Measurements from ENCODE around the gene MPIG6B.

Gene MPIG6B

DNA sequence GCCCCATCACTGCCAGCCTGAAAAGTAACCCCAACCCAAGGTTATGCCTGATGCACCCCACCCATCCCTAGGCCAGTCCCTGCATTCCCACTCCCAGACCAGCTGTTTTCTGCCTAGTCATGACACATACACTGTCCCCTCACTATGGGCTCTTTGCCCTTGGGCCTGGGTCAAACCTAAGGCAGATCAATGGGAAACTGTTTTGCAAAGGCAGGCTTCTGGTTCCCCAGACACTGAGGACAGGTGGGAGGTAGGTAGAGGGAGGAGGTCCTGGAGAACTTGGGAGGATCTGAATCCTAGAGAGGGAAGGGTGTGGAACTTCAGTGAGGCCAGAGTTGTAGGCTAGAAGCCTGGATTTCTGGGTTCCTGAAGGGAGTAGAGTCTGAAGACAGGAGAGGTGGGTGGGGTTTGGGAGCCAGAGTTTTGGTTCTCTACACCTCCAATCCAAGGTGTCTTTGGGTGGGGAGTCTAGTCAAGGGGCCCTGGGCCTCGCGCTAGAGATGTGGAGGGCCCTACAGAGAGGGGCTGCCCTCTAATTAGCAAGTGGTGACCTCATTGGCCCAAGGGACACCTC, 11.2 kb downstream of the MPIG6B start:
- TF ChIP-seq ZBTB7A (IDR thresholded peaks at IDR 0.05; ENCODE audit: low read depth) (no peak), REST (IDR thresholded peaks at IDR 0.05; ENCODE audit: low read depth) (no peak), FOXM1 (IDR thresholded peaks at IDR 0.05; ENCODE audit: borderline replicate concordance, low read depth) (no peak), TCF12 (IDR thresholded peaks at IDR 0.05; ENCODE audit: low read depth) (no peak), EP300 (IDR thresholded peaks at IDR 0.05; ENCODE audit: borderline replicate concordance) (no peak)

DNA sequence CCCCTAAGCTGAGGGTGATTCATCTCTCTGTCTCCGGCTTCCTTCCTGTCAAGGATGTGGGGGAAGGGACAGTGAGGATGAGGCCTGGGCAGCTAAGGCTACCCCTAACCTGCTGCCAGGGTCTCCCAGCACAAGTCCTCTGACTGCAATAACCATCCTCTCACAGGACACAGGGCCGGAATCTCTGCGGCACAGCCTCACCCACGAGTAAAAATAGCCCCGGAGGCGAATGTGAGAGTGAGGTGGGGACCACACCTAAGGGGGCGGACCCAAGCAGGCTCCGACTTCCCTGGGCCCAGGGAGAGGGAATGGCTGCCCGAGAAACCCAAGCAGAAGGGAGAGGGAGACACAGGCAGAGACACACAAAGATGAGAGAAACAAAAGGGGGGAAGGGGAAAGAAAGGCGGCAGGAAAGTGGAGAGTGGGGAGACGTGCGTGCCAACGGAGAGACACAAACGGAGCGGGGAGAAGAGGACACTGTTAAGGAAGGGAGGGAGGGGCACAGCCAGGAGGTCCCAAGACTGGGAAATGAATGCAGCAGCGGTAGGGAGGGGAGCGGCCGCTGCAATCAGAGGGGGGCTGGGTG, 11.7 kb downstream of the MPIG6B start:
- TF ChIP-seq NFIC (IDR thresholded peaks at IDR 0.05) (no peak), CEBPB (IDR thresholded peaks at IDR 0.05) (no peak)

- TF ChIP-seq EP300 (IDR thresholded peaks at IDR 0.05; ENCODE audit: borderline replicate concordance) (no peak), MAX (IDR thresholded peaks at IDR 0.05) (peak; percentile 83), REST (IDR thresholded peaks at IDR 0.05; ENCODE audit: low read depth) (no peak), TCF12 (IDR thresholded peaks at IDR 0.05; ENCODE audit: low read depth) (no peak), TEAD4 (IDR thresholded peaks at IDR 0.05) (no peak), RAD21 (IDR thresholded peaks at IDR 0.05; ENCODE audit: low read depth) (no peak), YY1 (IDR thresholded peaks at IDR 0.05; ENCODE audit: low read depth) (peak; percentile 58; the same call in 1 of the 2 replicates), TAF1 (IDR thresholded peaks at IDR 0.05; ENCODE audit: low read depth) (peak; percentile 71), CREB1 (IDR thresholded peaks at IDR 0.05; ENCODE audit: low read depth) (no peak), EGR1 (IDR thresholded peaks at IDR 0.05) (no peak), USF1 (IDR thresholded peaks at IDR 0.05) (no peak), NFIC (IDR thresholded peaks at IDR 0.05) (no peak), CEBPB (IDR thresholded peaks at IDR 0.05) (no peak), ZBTB7A (IDR thresholded peaks at IDR 0.05; ENCODE audit: low read depth) (no peak), FOXM1 (IDR thresholded peaks at IDR 0.05; ENCODE audit: borderline replicate concordance, low read depth) (no peak)
These were observed 13.0 kb downstream of the MPIG6B start, which contains the start of gene CLIC1 for GRCh38 chr6:31736021-31736767. TSS of gene CLIC1 (minus strand) at chr6:31736530. CDS start at chr6:31736300, 230 bp downstream.

- TF ChIP-seq NFIC (IDR thresholded peaks at IDR 0.05), result no peak
- TF ChIP-seq CREB1 (IDR thresholded peaks at IDR 0.05; ENCODE audit: low read depth), result no peak
- no peak for TF ChIP-seq MAX (IDR thresholded peaks at IDR 0.05)
- TF ChIP-seq YY1 (IDR thresholded peaks at IDR 0.05; ENCODE audit: low read depth), result no peak
- no peak for TF ChIP-seq ZBTB7A (IDR thresholded peaks at IDR 0.05; ENCODE audit: low read depth)
- no peak for TF ChIP-seq REST (IDR thresholded peaks at IDR 0.05; ENCODE audit: low read depth)
- TF ChIP-seq EP300 (IDR thresholded peaks at IDR 0.05; ENCODE audit: borderline replicate concordance), result no peak
- TF ChIP-seq TCF12 (IDR thresholded peaks at IDR 0.05; ENCODE audit: low read depth), result no peak
- TF ChIP-seq TAF1 (IDR thresholded peaks at IDR 0.05; ENCODE audit: low read depth), result no peak
- no peak for TF ChIP-seq RAD21 (IDR thresholded peaks at IDR 0.05; ENCODE audit: low read depth)
- no peak for TF ChIP-seq CEBPB (IDR thresholded peaks at IDR 0.05)
- no peak for TF ChIP-seq EGR1 (IDR thresholded peaks at IDR 0.05)
- no peak for TF ChIP-seq TEAD4 (IDR thresholded peaks at IDR 0.05)
- no peak for TF ChIP-seq FOXM1 (IDR thresholded peaks at IDR 0.05; ENCODE audit: borderline replicate concordance, low read depth)
These were observed 13.7 kb downstream of the MPIG6B start for GRCh38 chr6:31736768-31737314.
